ENCODE results near the gene MYRIP. TPM values are rescaled to one million over a fixed set of nuclear protein-coding genes. Genes with fewer than 3 reads are reported as not detected.

Gene MYRIP
- total and polyA plus RNA-seq, 4 donors, result 0.98 to 11.7 (median 6.8) TPM

- Histone ChIP-seq H3K9ac (ENCODE audit: low read depth in 1 of 2, low read length in 2 of 2) (no peak overlapping the region), H3K27me3 (ENCODE audit: control insufficient read depth in 4 of 4, insufficient read depth in 4 of 4, low read length in 3 of 4) (no peaks in the 10 kb centered on the region), H3K4me3 (ENCODE audit: low read depth in 1 of 3, low read length in 3 of 3) (no peak overlapping the region), H3K9me3 (ENCODE audit: control insufficient read depth in 4 of 4, low read length in 3 of 4) (no peaks in the 10 kb centered on the region), H3K36me3 (ENCODE audit: control insufficient read depth in 4 of 4, insufficient read depth in 3 of 4, low read depth in 1 of 4, low read length in 3 of 4) (peaks cover 0 to 7% (median 3%) of the 10 kb centered on the region in 4 donors), H3K27ac (ENCODE audit: low read depth in 1 of 2, low read length in 2 of 2) (peak overlapping the region; percentile 9 to 61), H3K4me1 (ENCODE audit: control insufficient read depth in 4 of 4, insufficient read depth in 4 of 4, low read length in 3 of 4) (no peaks in the 10 kb centered on the region)
- 77% methylated on average over 3 of the region's 3 CpGs for WGBS
- peak; percentile 41 to 60 for TF ChIP-seq RXRA (IDR thresholded peaks at IDR 0.05)
- TF ChIP-seq REST (IDR thresholded peaks at IDR 0.05), result no peak
- no peak for TF ChIP-seq HNF4G (IDR thresholded peaks at IDR 0.05)
- peak; percentile 19 to 67 for TF ChIP-seq JUND (IDR thresholded peaks at IDR 0.05)
- peak; percentile 36 for TF ChIP-seq SP1 (IDR thresholded peaks at IDR 0.05)
- TF ChIP-seq MAX (IDR thresholded peaks at IDR 0.05), result peak; percentile 13
- peak; percentile 90 for TF ChIP-seq NR2F2 (IDR thresholded peaks at IDR 0.05)
- no peak for TF ChIP-seq CTCF (IDR thresholded peaks at IDR 0.05; ENCODE audit: low read depth, low read length, missing input control)
- no peak for TF ChIP-seq ZBTB33 (IDR thresholded peaks at IDR 0.05)
- peak in 1 of 2 donors; percentile 18 for TF ChIP-seq RAD21 (IDR thresholded peaks at IDR 0.05)
- peak; percentile 28 for TF ChIP-seq YY1 (IDR thresholded peaks at IDR 0.05)
- DNase-seq (ENCODE audit: low spot score), result no peak
Measured at GRCh38 chr3:40299721-40300335, 490.4 kb downstream of the MYRIP start.

- TF ChIP-seq GABPA (IDR thresholded peaks at IDR 0.05 in 1 of 2, conservative IDR thresholded peaks at IDR 0.05 in 1 of 2) (no peak), HNF4G (IDR thresholded peaks at IDR 0.05) (no peak)
- Histone ChIP-seq H3K36me3 (ENCODE audit: control insufficient read depth in 4 of 4, insufficient read depth in 3 of 4, low read depth in 1 of 4, low read length in 3 of 4) (peaks cover 0 to 6% (median 2%) of the 10 kb centered on the region in 4 donors), H3K4me3 (ENCODE audit: low read depth in 1 of 3, low read length in 3 of 3) (no peak overlapping the region), H3K9me3 (ENCODE audit: control insufficient read depth in 4 of 4, low read length in 3 of 4) (no peaks in the 10 kb centered on the region), H3K4me1 (ENCODE audit: control insufficient read depth in 4 of 4, insufficient read depth in 4 of 4, low read length in 3 of 4) (no peaks in the 10 kb centered on the region), H3K27me3 (ENCODE audit: control insufficient read depth in 4 of 4, insufficient read depth in 4 of 4, low read length in 3 of 4) (no peaks in the 10 kb centered on the region), H3K27ac (ENCODE audit: low read depth in 1 of 2, low read length in 2 of 2) (no peak overlapping the region), H3K9ac (ENCODE audit: low read depth in 1 of 2, low read length in 2 of 2) (no peak overlapping the region)
- no peak for DNase-seq (ENCODE audit: low spot score)
- WGBS, result 77% methylated on average over 1 of the region's 1 CpG
Measured at GRCh38 chr3:40302784-40303183, 493.4 kb downstream of the MYRIP start.

Data from liver (tissue), 9 donors.